Hematopoietic multipotent progenitor cell treated with erythropoietin and hydrocortisone succinate and interleukin-3 and kit ligand, for 4 days (in vitro differentiated cells): ENCODE results near the gene RILPL1.
"Not testable (repeated sequence)": the region's sequence is repeated elsewhere in the genome, so short reads cannot be mapped to it uniquely, and the experiment has no call there.

Experiments used
- DNase-seq: peaks from one replicate; pipeline ENCODE4 v3.0.0-alpha.2; 2015

Gene RILPL1

DNA sequence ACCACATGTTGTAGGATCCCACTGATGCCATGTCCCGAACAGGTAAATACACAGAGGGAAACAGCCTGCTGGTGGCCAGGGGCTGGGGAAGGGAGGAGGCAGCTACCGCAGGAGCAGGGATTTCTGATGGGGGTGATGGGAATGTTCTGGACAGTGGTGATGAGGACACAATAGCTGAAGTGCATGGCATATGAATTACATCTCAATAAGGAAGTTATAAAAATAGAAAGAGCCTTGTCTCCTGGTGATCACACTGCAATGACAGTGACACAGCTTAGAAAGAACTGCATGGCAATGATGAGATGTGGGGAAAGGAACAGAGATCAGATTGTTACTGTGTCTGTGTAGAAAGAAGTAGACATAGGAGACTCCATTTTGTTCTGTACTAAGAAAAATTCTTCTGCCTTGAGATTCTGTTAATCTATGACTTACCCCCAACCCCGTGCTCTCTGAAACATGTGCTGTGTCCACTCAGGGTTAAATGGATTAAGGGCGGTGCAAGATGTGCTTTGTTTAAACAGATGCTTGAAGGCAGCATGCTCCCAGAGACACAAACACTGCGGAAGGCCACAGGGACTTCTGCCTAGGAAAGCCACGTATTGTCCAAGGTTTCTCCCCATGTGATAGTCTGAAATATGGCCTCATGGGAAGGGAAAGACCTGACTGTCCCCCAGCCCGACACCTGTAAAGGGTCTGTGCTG lies 41.0 kb downstream of the RILPL1 start:
- DNase-seq, result not testable (repeated sequence)

GRCh38 chr12:123491481-123491880 lies 42.0 kb downstream of the RILPL1 start:
- DNase-seq, result no peak

GRCh38 chr12:123491056-123491455 lies 42.5 kb downstream of the RILPL1 start:
- DNase-seq, result no peak

DNA sequence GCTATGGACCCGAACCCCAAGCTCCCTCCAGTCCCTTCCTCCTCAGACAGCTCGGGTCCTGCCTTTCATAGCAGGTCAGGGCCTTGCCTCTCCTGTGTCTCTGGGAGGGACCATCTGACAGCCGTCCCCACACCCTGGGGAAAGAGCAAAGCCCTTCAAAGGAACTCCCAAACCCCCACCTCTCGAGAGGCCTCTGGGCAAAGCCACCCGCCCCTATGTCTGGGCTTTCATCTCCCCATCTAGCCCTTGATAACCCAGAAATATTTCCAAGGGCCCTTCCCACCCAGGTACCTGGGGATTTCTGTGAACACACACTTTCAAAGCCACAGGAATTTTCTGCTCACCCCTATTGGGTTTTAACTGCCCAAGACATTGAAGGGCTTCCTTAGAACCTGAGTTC lies 43.4 kb downstream of the RILPL1 start:
- DNase-seq, result no peak

GRCh38 chr12:123489580-123489979 lies 43.9 kb downstream of the RILPL1 start:
- DNase-seq, result no peak

DNA sequence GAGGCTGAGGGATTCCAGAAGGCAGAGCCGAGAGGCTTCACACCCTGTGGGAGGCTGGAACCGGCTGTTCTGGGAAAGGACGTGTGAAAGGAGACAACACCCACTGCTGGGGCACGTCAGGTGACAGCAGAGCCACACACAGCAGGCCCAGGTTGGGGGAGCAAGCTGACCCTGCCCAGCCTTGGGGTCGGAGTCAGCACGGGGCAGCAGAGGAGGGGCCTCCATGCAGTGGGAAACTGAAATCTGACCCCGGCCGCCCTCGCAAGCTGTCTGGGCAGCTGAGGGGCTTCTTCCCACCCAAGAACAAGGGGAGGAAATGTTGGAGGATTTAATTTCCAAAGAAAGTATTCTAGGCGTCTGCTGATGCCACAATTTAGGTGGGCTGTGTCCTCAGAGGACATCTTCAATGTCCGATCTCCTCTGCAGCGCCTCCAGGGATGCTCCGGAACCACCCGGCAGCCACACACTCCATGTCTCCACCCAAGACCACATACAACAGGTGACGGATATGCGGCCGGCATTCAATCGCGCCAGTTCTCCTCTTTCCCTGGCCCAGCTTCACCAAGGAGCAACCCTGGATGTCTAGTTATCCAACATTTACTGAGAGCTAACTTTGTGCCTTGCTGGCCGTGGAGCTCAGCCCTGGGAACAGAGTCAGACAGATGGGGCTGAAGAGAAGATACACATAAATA lies 44.8 kb downstream of the RILPL1 start:
- no peak for DNase-seq

- no peak for DNase-seq
Observed at GRCh38 chr12:123487428-123487827, 46.1 kb downstream of the RILPL1 start.

- DNase-seq, result no peak
Observed at GRCh38 chr12:123485756-123486155, 47.8 kb downstream of the RILPL1 start.

DNA sequence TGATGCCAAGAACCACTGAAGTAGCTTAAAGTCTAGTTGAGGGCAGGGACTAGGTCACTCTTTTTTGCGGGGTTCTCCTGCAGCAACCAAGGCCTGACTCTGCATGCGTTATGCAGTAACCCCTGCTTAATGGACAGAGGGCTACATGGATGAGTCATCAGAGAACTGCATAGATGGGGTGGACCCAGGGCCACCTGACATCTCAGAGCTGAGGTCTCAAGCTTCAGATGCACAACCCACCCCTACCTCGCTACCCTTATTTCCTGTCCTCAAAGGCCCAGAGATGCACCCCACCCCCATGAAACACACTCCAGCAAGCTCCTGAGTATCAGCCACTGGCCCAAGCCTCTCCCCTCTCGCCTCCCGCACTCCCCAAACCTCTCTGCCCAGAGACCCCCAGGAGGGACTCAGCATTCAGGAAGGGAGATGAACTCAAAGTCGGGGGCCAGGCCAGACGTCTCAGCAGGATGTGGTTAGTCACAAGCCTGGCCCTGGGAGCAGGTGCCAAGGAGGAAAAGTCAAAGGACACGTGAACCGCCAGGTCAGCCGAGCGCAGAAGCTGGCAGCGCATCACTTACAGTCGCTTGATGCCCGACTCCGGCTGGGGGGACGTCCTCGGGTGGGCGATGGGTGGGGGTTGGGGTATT lies 49.8 kb downstream of the RILPL1 start:
- peak; percentile 22 for DNase-seq

DNA sequence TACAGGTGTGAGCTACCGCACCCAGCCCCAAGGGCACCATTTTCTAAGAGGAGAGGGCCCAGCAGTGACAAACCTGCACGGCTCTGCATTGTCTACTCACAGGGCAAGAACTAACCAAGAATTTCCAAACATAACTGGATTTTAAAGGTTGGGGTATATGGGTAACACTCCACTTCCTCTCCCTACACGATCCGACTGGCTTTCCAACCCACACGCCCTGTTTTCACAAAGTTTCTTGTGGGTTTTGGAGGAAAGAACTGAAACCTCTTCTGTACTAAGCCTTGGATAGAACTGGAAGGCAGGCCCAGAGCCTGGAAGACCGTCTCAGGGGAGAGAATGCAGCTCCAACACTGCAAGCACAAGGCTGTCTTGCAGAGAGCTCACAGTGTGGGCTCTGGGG lies 50.6 kb downstream of the RILPL1 start:
- no peak for DNase-seq

DNA sequence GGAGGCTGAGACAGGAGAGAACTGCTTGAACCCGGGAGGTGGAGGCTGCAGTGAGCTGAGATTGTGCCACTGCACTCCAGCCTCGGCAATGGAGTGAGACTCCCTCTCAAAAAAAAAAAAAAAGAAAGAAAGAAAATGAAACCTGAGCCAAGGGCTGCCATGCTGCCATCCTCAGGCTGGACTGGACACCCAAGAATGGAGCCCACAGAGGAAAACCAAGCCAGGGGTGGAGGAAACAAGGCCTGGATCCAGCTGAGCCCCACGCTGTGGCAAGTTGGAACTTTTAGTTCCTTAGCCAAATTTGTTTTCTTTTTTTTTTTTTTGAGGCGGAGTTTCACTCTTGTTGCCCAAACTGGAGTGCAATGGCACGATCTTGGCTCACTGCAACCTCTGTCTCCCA lies 52.3 kb downstream of the RILPL1 start:
- DNase-seq, result not testable (repeated sequence)

GRCh38 chr12:123479442-123480180 lies 53.9 kb downstream of the RILPL1 start:
- DNase-seq, result no peak

- DNase-seq, result no peak
Observed at GRCh38 chr12:123478762-123479161, 54.8 kb downstream of the RILPL1 start.

DNA sequence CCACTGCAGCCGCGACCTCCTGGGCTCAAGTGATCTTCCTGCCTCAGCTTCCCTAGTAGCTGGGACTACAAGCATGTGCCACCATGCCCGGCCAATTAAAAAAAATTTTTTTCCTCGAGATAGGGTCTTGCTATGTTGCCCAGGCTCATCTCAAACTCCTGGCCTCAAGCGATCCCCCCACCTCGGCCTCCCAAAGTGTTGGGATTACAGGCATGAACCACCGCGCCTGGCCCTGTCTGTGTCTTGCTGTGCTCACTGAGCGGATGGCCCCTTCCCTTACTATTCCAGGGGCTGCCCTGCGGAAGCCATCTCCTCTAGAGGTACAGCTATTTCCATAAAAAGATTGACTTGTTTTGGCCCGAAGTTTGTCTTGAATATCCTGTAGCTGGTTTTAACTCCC lies 55.5 kb downstream of the RILPL1 start:
- no peak for DNase-seq

- no peak for DNase-seq
Observed at GRCh38 chr12:123475246-123475703, 58.2 kb downstream of the RILPL1 start.

GRCh38 chr12:123474485-123475245 lies 58.9 kb downstream of the RILPL1 start:
- no peak for DNase-seq

DNA sequence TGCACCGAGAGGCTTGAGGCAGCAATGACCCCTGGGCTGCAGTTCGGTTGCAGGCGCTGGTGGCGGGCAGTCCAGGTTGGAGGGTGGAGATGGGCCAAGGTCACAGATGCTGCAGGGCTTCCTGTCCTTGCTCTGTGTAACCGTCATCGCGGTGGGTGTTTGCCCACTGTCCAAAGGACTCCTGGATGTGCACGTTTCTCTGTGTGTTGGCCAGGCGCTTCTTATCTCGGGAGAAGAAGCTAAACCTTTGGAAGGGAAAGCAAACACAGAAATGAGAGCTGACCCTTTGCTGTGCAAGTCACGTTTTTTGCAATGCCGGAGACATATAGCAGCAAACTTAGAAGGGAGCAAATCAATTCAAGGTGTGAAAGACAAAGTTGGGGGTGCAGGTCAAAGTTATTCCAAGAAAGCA lies 61.1 kb downstream of the RILPL1 start:
- no peak for DNase-seq

GRCh38 chr12:123471374-123472068 lies 62.0 kb downstream of the RILPL1 start:
- no peak for DNase-seq

GRCh38 chr12:123469978-123470377 lies 63.5 kb downstream of the RILPL1 start:
- DNase-seq, result no peak

DNA sequence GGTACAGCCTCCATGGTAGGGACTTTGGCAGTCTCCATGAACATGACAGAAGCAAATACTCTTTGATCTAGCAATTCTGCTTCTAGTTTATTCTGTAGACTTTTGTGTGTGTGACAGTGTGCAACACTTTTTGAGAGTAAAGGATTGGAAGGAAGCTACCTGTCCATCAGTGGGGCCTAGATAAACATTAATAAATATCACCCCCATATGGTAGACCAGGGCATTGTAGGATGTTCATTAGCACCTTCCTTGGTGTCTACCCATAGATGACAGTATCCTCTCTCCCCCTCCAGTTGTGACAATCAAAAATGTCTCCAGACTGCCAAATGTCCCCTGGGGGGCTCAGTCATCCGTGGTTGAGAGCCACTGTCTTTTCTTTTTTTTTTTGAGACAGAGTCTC lies 64.7 kb downstream of the RILPL1 start:
- DNase-seq, result peak; percentile 60

DNA sequence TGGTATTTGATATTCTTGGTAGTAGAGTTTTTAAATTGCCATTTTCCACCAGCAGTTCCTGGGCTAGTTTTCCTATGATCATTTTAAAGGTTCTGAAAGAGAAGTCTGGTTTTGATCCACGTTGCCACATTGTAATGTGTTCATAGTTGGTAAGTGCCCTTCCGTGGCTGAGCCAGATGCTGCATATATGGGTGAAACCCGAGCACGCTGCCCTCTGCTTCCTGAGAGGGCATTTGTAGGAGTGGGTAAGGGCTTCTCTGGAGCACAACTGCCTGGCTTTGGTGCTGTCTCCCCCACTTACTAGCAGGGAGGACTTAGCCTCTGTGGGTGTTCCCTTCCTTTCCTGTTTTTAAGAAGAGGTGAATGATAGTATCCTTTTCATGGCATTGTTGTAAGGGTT lies 68.4 kb downstream of the RILPL1 start:
- no peak for DNase-seq

DNA sequence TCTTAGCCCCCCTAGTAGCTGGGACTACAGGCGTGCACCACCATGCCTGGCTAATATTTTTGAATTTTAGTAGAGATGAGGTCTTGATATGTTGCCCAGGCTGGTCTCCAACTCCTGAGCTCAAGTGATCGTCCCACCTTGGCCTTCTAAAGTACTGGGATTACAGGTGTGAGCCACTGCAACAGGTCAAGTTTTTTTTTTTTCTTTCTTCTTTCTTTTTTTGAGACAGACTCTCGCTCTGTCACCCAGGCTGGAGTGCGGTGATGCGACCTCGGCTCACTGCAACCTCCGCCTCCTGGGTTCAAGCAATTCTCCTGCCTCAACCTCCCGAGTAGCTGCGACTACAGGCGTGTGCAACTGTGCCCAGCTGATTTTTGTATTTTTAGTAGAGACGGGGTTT lies 70.3 kb downstream of the RILPL1 start:
- not testable (repeated sequence) for DNase-seq
